Esophagus squamous epithelium (tissue), 5 donors: ENCODE measurements around the gene ACAA2. TPM values are rescaled to one million over a fixed set of nuclear protein-coding genes. Genes with fewer than 3 reads are reported as not detected.

Experiments used
- DNase-seq: peaks from one replicate; lab custom pipeline; 2025; lab: John Stamatoyannopoulos, UW
- H3K27ac ChIP-seq, 4 donors: fragments of 200-600 bp; sonication (generic); one replicate each; pipeline ENCODE4 v1.5.1; 2016 to 2019; ENCODE audit warnings: mild to moderate bottlenecking in 1 of 4
- H3K27me3 ChIP-seq, 4 donors: fragments of 200-600 bp; sonication (generic); 1 replicate in 3 of 4; 2 replicates in 1 of 4; pipeline versions ENCODE4 v1.5.1 to v1.6.0; 2017 to 2021; ENCODE audit warnings: antibody characterized with exemption in 1 of 4
- H3K36me3 ChIP-seq, 3 donors: fragments of 200-600 bp; sonication (generic); one replicate each; pipeline ENCODE4 v1.5.1; 2016 to 2019
- H3K4me1 ChIP-seq, 3 donors: fragments of 200-600 bp; sonication (generic); one replicate each; pipeline ENCODE4 v1.5.1; 2017 to 2019
- H3K4me3 ChIP-seq, 4 donors: fragments of 200-600 bp; sonication (generic); 1 replicate in 3 of 4; 2 replicates in 1 of 4; pipeline ENCODE4 v1.5.1; 2016 to 2019; ENCODE audit warnings: mild to moderate bottlenecking in 2 of 4, moderate library complexity in 1 of 4
- H3K9me3 ChIP-seq, 3 donors: fragments of 200-600 bp; sonication (generic); one replicate each; pipeline ENCODE4 v1.5.1; 2016 to 2019
- CTCF ChIP-seq, 6 experiments: fragments of 450-650 bp in 4 of 6; fragments of 200-600 bp in 2 of 6; sonication (generic) in 2 of 6; IDR thresholded peaks; one replicate each; pipeline ENCODE4 v1.5.1; 2016 to 2019; ENCODE audit warnings: antibody characterized with exemption in 6 of 6, mild to moderate bottlenecking in 4 of 6, moderate library complexity in 4 of 6
- POLR2A ChIP-seq, 4 donors: fragments of 450-650 bp; IDR thresholded peaks; one replicate each; pipeline ENCODE4 v1.6.1; 2017; ENCODE audit warnings: antibody characterized with exemption in 4 of 4, mild to moderate bottlenecking in 4 of 4, moderate library complexity in 3 of 4
- WGBS, 2 donors: methylation state at CpG; one replicate each; pipeline ENCODE4 v1.1.5; 2018; 5-methylcytosine and 5-hydroxymethylcytosine counted together
- intact Hi-C: fragments of 100-400 bp; cut with DNase I; formaldehyde crosslinking; loops from one replicate; pipeline ENCODE4 v1.15.0; 2022
- total RNA-seq, 4 donors: library from RNA; depleted of rRNA; stranded (reverse); fragments of >200 nt; gene quantifications; one replicate each; pipeline ENCODE4 v1.1.0, GENCODE V29; 2016
- donor health status: DM: yes; HTN: yes; CAD: no.

ACAA2 gene
- total RNA-seq, 4 donors from 2014 or later, result 6.8 to 43.6 (median 15.9) TPM

GRCh38 chr18:49749563-49749962, 63.8 kb downstream of the ACAA2 start:
- no peak for DNase-seq
- H3K4me3 ChIP-seq, result no peak overlapping the region
- intact Hi-C loops, result no loop called here
- H3K27me3 ChIP-seq, result peaks cover 0 to 30% (median 0%) of the 10 kb centered on the region in 4 donors
- H3K27ac ChIP-seq, result no peak overlapping the region
- no peaks in the 10 kb centered on the region for H3K4me1 ChIP-seq
- no peaks in the 10 kb centered on the region for H3K9me3 ChIP-seq
- TF ChIP-seq CTCF (IDR thresholded peaks at IDR 0.05), result no peak
- no peak for TF ChIP-seq POLR2A (IDR thresholded peaks at IDR 0.05)
- H3K36me3 ChIP-seq, result no peaks in the 10 kb centered on the region
- WGBS, 2 donors, result 62 to 70% methylated on average over 8 of the region's 8 CpGs

- peaks cover 0 to 28% (median 0%) of the 10 kb centered on the region in 4 donors for H3K27me3 ChIP-seq
- no peak overlapping the region for H3K4me3 ChIP-seq
- no peaks in the 10 kb centered on the region for H3K9me3 ChIP-seq
- no peak for TF ChIP-seq CTCF (IDR thresholded peaks at IDR 0.05)
- TF ChIP-seq POLR2A (IDR thresholded peaks at IDR 0.05), result no peak
- WGBS, 2 donors, result 51 to 63% methylated on average over 5 of the region's 5 CpGs
- intact Hi-C loops, result no loop called here
- no peaks in the 10 kb centered on the region for H3K4me1 ChIP-seq
- DNase-seq, result no peak
- H3K36me3 ChIP-seq, result no peaks in the 10 kb centered on the region
- no peak overlapping the region for H3K27ac ChIP-seq
Observed at GRCh38 chr18:49747876-49748275, 65.5 kb downstream of the ACAA2 start.

GRCh38 chr18:49745045-49746014, 68.0 kb downstream of the ACAA2 start:
- intact Hi-C loops, result no loop called here
- H3K9me3 ChIP-seq, result no peaks in the 10 kb centered on the region
- TF ChIP-seq CTCF (IDR thresholded peaks at IDR 0.05) (no peak), POLR2A (IDR thresholded peaks at IDR 0.05) (no peak)
- no peaks in the 10 kb centered on the region for H3K4me1 ChIP-seq
- peaks cover 0 to 9% (median 0%) of the 10 kb centered on the region in 4 donors for H3K27me3 ChIP-seq
- H3K36me3 ChIP-seq, result no peaks in the 10 kb centered on the region
- WGBS, 2 donors, result 73 to 85% methylated on average over 4 of the region's 11 CpGs
- H3K27ac ChIP-seq, result no peak overlapping the region
- H3K4me3 ChIP-seq, result no peak overlapping the region
- no peak for DNase-seq

- Histone ChIP-seq H3K4me3 (no peak overlapping the region), H3K27ac (no peak overlapping the region), H3K4me1 (no peaks in the 10 kb centered on the region), H3K27me3 (peaks cover 0 to 9% (median 0%) of the 10 kb centered on the region in 4 donors), H3K36me3 (no peaks in the 10 kb centered on the region), H3K9me3 (no peaks in the 10 kb centered on the region)
- TF ChIP-seq CTCF (IDR thresholded peaks at IDR 0.05), result no peak
- TF ChIP-seq POLR2A (IDR thresholded peaks at IDR 0.05), result no peak
- WGBS, 2 donors, result 71 to 73% methylated on average over 6 to 8 of the region's 8 CpGs
- intact Hi-C loops, result no loop called here
- DNase-seq, result no peak
Observed at GRCh38 chr18:49744376-49745008, 68.8 kb downstream of the ACAA2 start.

- intact Hi-C loops, result no loop called here
- Histone ChIP-seq H3K4me1 (no peaks in the 10 kb centered on the region), H3K27ac (no peak overlapping the region), H3K36me3 (no peaks in the 10 kb centered on the region), H3K27me3 (peaks cover 0 to 9% (median 0%) of the 10 kb centered on the region in 4 donors), H3K9me3 (no peaks in the 10 kb centered on the region), H3K4me3 (no peak overlapping the region)
- DNase-seq, result no peak
- TF ChIP-seq POLR2A (IDR thresholded peaks at IDR 0.05), result no peak
- no peak for TF ChIP-seq CTCF (IDR thresholded peaks at IDR 0.05)
- 57 to 61% methylated on average over 4 to 5 of the region's 5 CpGs for WGBS, 2 donors
Observed at GRCh38 chr18:49743117-49743567, 70.2 kb downstream of the ACAA2 start.
